Smooth muscle cell (in vitro differentiated cells): ENCODE results near the gene HELB. TPM values are rescaled to one million over a fixed set of nuclear protein-coding genes. Genes with fewer than 3 reads are reported as not detected.
"Not testable (repeated sequence)": the region's sequence is repeated elsewhere in the genome, so short reads cannot be mapped to it uniquely, and the experiment has no call there.

Experiments
- DNase-seq: peaks from one replicate; lab custom pipeline; 2025; ENCODE audit not compliant: unreplicated experiment; lab: John Stamatoyannopoulos, UW
- H2AFZ ChIP-seq: fragments of 200-600 bp; sonication (generic); 2 replicates; pipeline ENCODE4 v1.6.0; 2016; ENCODE audit warnings: antibody characterized with exemption, low read depth, mild to moderate bottlenecking
- H3F3A ChIP-seq: fragments of 200-600 bp; sonication (generic); 2 replicates; pipeline ENCODE4 v1.6.0; 2017; ENCODE audit warnings: antibody characterized with exemption, low read depth
- H3K27ac ChIP-seq: fragments of 200-600 bp; sonication (generic); 2 replicates; pipeline ENCODE4 v1.5.1; 2016; ENCODE audit warnings: low read depth, mild to moderate bottlenecking
- H3K27me3 ChIP-seq: fragments of 200-600 bp; sonication (generic); 2 replicates; pipeline ENCODE4 v1.6.1; 2016; ENCODE audit warnings: low read depth, mild to moderate bottlenecking
- H3K36me3 ChIP-seq: fragments of 200-600 bp; sonication (generic); 2 replicates; pipeline ENCODE4 v1.5.1; 2016; ENCODE audit warnings: low read depth
- H3K4me1 ChIP-seq: fragments of 200-600 bp; sonication (generic); 2 replicates; pipeline ENCODE4 v1.5.1; 2016; ENCODE audit warnings: low read depth
- H3K4me2 ChIP-seq: fragments of 200-600 bp; sonication (generic); 2 replicates; pipeline ENCODE4 v1.6.0; 2016; ENCODE audit warnings: mild to moderate bottlenecking
- H3K4me3 ChIP-seq: fragments of 200-600 bp; sonication (generic); 2 replicates; pipeline ENCODE4 v1.5.1; 2016; ENCODE audit warnings: mild to moderate bottlenecking
- H3K79me2 ChIP-seq: fragments of 200-600 bp; sonication (generic); 2 replicates; pipeline ENCODE4 v1.6.0; 2016; ENCODE audit warnings: low read depth, mild to moderate bottlenecking
- H3K9ac ChIP-seq: fragments of 200-600 bp; sonication (generic); 2 replicates; pipeline ENCODE4 v1.6.0; 2016; ENCODE audit warnings: low read depth
- H3K9me3 ChIP-seq: fragments of 200-600 bp; sonication (generic); replicated peaks from 2 replicates; pipeline ENCODE4 v1.5.1; 2016; ENCODE audit warnings: low read depth
- H4K20me1 ChIP-seq: fragments of 200-600 bp; sonication (generic); 2 replicates; pipeline ENCODE4 v1.6.0; 2016; ENCODE audit warnings: low read depth
- CTCF ChIP-seq: fragments of 200-600 bp; sonication (generic); IDR thresholded peaks from 2 replicates; pipeline ENCODE4 v1.5.1; 2017; ENCODE audit warnings: borderline replicate concordance, mild to moderate bottlenecking, antibody characterized with exemption; ENCODE audit not compliant: insufficient read depth, poor library complexity, severe bottlenecking
- WGBS: methylation state at CpG from one replicate; pipeline ENCODE4 v1.1.7; 2016; ENCODE audit warnings: low lambda C conversion rate; 5-methylcytosine and 5-hydroxymethylcytosine counted together
- polyA plus RNA-seq: library from polyadenylated mRNA; unstranded; fragments of >200 nt; fragmentation: Nextera tagmentation; extraction: Ambion mirVana; gene quantifications from 2 replicates; pipeline ENCODE4 v1.2.1, GENCODE V29; 2016
- total RNA-seq: library from RNA; depleted of rRNA; stranded (reverse); fragments of >200 nt; gene quantifications from 2 replicates; pipeline ENCODE4 v1.2.3, GENCODE V29; 2014

Gene HELB
- total and polyA plus RNA-seq, 2 experiments from 2014 or later = 1.9 to 5.7 TPM

GRCh38 chr12:66297080-66297479 is 5.2 kb upstream of the HELB start:
- Histone ChIP-seq H3F3A (no peaks in the 10 kb centered on the region), H3K9ac (no peak overlapping the region), H3K4me1 (peaks cover 5% of the 10 kb centered on the region), H3K9me3 (no peaks in the 10 kb centered on the region), H3K79me2 (no peaks in the 10 kb centered on the region), H3K27me3 (peaks cover 19% of the 10 kb centered on the region), H3K4me2 (no peak overlapping the region), H3K4me3 (no peak overlapping the region), H3K27ac (no peak overlapping the region), H4K20me1 (no peaks in the 10 kb centered on the region), H2AFZ (no peak overlapping the region), H3K36me3 (no peaks in the 10 kb centered on the region)
- WGBS = 78% methylated on average over 4 of the region's 4 CpGs
- DNase-seq = no peak
- no peak for TF ChIP-seq CTCF

DNA sequence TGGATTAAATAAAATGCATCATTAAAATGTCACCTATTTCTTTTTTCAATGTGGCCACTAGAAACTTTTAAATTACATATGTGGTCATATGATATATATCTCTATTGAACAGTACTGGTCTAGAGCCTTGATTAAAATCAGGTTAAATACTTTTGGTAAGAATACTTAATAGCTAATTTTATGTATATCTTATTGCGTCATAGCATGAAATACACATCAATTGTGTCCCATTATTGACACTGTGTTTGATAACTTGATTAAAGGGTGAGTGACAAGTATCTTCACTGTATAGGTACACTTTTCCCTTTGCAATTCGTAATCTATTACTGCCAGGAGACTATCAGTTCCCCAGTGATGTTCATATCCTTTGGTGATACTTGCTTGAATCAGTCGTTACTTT is 4.4 kb upstream of the HELB start:
- no peak overlapping the region for H3K27ac ChIP-seq
- H3K4me3 ChIP-seq = no peak overlapping the region
- H3F3A ChIP-seq = no peaks in the 10 kb centered on the region
- H2AFZ ChIP-seq = no peak overlapping the region
- H3K9me3 ChIP-seq = no peaks in the 10 kb centered on the region
- peaks cover 16% of the 10 kb centered on the region for H3K27me3 ChIP-seq
- H3K79me2 ChIP-seq = no peaks in the 10 kb centered on the region
- no peak for DNase-seq
- TF ChIP-seq CTCF = no peak
- peaks cover 5% of the 10 kb centered on the region for H3K4me1 ChIP-seq
- H3K36me3 ChIP-seq = no peaks in the 10 kb centered on the region
- H3K4me2 ChIP-seq = no peak overlapping the region
- no peak overlapping the region for H3K9ac ChIP-seq
- no peaks in the 10 kb centered on the region for H4K20me1 ChIP-seq
- WGBS = 90% methylated on average over 3 of the region's 3 CpGs

- Histone ChIP-seq H3K9ac (peak overlapping the region; percentile 75), H4K20me1 (no peaks in the 10 kb centered on the region), H3K4me3 (peak overlapping the region; percentile 89), H3K27me3 (peaks cover 16% of the 10 kb centered on the region), H3K4me1 (peaks cover 14% of the 10 kb centered on the region), H3K36me3 (no peaks in the 10 kb centered on the region), H2AFZ (peak overlapping the region; percentile 99), H3K4me2 (peak overlapping the region; percentile 97), H3K79me2 (no peaks in the 10 kb centered on the region), H3F3A (no peaks in the 10 kb centered on the region), H3K27ac (peak overlapping the region; percentile 61), H3K9me3 (no peaks in the 10 kb centered on the region)
- no peak for TF ChIP-seq CTCF
- WGBS = 19% methylated on average over 6 of the region's 6 CpGs
- no peak for DNase-seq
Observed at GRCh38 chr12:66302827-66303169, 505 bp downstream of the HELB start.

DNA sequence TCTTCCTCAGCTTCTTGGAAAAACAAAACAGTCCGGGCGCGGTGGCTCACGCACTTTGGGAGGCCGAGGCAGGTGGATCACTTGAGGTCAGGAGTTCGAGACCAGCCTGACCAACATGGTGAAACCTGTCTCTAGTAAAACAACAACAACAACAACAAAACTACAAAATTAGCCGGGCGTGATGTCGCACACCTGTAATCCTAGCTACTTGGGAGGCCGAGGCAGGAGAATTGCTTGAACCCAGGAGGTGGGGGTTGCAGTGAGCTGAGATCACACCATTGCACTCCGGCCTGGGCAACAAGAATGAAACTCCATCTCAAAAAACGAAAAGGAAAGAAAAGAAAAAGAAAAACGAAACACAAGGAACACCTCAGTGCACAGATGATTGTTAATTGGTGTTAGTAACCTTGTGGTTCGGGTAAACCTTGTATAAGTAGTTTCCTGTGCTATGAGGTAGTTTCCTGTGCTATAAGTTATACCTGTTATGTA is 1.1 kb downstream of the HELB start:
- not testable (repeated sequence) for H3K9me3 ChIP-seq, H3K36me3 ChIP-seq, H3K27ac ChIP-seq, H4K20me1 ChIP-seq, H3F3A ChIP-seq, H3K79me2 ChIP-seq, DNase-seq
- Histone ChIP-seq H3K4me1 (peaks cover 14% of the 10 kb centered on the region), H3K27me3 (peaks cover 16% of the 10 kb centered on the region), H3K9ac (peak overlapping the region; percentile 75), H3K4me2 (peak overlapping the region; percentile 97), H3K4me3 (peak overlapping the region; percentile 89), H2AFZ (peak overlapping the region; percentile 99)
- 85% methylated on average over 14 of the region's 14 CpGs for WGBS
